Panc1 (cell line): ENCODE measurements around the gene DAPK1. TPM values are rescaled to one million over a fixed set of nuclear protein-coding genes. Genes with fewer than 3 reads are reported as not detected.

Source experiments
- ATAC-seq: fragments of 200-7000 bp; cut with Tn5 transposase; 2 replicates; pipeline ENCODE4 v1.9.1; 2020; ENCODE audit warnings: mild to moderate bottlenecking, moderate library complexity
- BruUV-seq: library from RNA; stranded (reverse); fragments of 400-500 nt; replicated peaks from 2 replicates; lab custom pipeline; 2021; lab: Mats Ljungman, UMichigan
- CTCF ChIA-PET: fragments of 300-600 bp; sonication (Branson Sonifier 250); formaldehyde crosslinking; loops from one replicate; lab custom pipeline; 2022; ENCODE audit warnings: antibody characterized with exemption; lab: Charles Lee
- POLR2A ChIA-PET: fragments of 300-600 bp; sonication (Branson Sonifier 250); formaldehyde crosslinking; loops from one replicate; lab custom pipeline; 2022; ENCODE audit warnings: antibody characterized with exemption; lab: Charles Lee
- DNase-seq: peaks from one replicate; pipeline ENCODE4 v3.0.0-alpha.2; 2010; ENCODE audit warnings: low read depth, low spot score
- H3K27ac ChIP-seq: 2 replicates; pipeline ENCODE4 v1.5.1; 2011; ENCODE audit warnings: mild to moderate bottlenecking, low read length, inconsistent platforms
- H3K27me3 ChIP-seq: fragments of 200-500 bp; sonication (Bioruptor generic); 2 replicates; pipeline ENCODE4 v1.6.0; 2014; ENCODE audit warnings: low read length, inconsistent platforms; ENCODE audit not compliant: control insufficient read depth, insufficient read depth
- H3K36me3 ChIP-seq: fragments of 200-500 bp; sonication (Bioruptor generic); 2 replicates; pipeline ENCODE4 v1.5.1; 2014; ENCODE audit warnings: inconsistent platforms, mild to moderate bottlenecking, low read length, moderate library complexity; ENCODE audit not compliant: control insufficient read depth, insufficient read depth
- H3K4me1 ChIP-seq: 2 replicates; pipeline ENCODE4 v1.5.1; 2011; ENCODE audit warnings: inconsistent platforms, mild to moderate bottlenecking, low read length, moderate library complexity; ENCODE audit not compliant: control insufficient read depth, insufficient read depth
- H3K4me3 ChIP-seq, 2 experiments: 2 replicates each; pipeline ENCODE4 v1.5.1; 2011 to 2012; ENCODE audit warnings: low read depth in 2 of 2, low read length in 2 of 2, mild to moderate bottlenecking in 2 of 2, inconsistent platforms in 1 of 2, moderate library complexity in 1 of 2
- H3K9me3 ChIP-seq: fragments of 200-500 bp; sonication (Bioruptor generic); 2 replicates; pipeline ENCODE4 v1.5.1; 2014; ENCODE audit warnings: low read depth, mild to moderate bottlenecking, inconsistent platforms, low read length, moderate library complexity; ENCODE audit not compliant: control insufficient read depth, insufficient read depth
- POLR2AphosphoS5 ChIP-seq: IDR thresholded peaks from 2 replicates; pipeline ENCODE4 v1.6.1; 2012; ENCODE audit warnings: mild to moderate bottlenecking, low read depth, low read length, moderate library complexity
- REST ChIP-seq, 2 experiments: IDR thresholded peaks; 2 replicates each; pipeline ENCODE4 v1.6.1; 2011 to 2012; ENCODE audit warnings: low read depth in 2 of 2, control low read depth in 1 of 2, low read length in 1 of 2, mild to moderate bottlenecking in 1 of 2, moderate library complexity in 1 of 2; ENCODE audit not compliant: insufficient read depth in 1 of 2
- SIN3A ChIP-seq: IDR thresholded peaks from 2 replicates; pipeline ENCODE4 v1.6.1; 2012; ENCODE audit warnings: low read depth, mild to moderate bottlenecking, low read length, moderate library complexity, borderline replicate concordance; ENCODE audit not compliant: insufficient read depth
- TCF7L2 ChIP-seq: IDR thresholded peaks from 2 replicates; pipeline ENCODE4 v1.6.1; 2011; ENCODE audit warnings: mild to moderate bottlenecking, low read depth, low read length, inconsistent platforms
- in situ Hi-C: cut with HindIII; loops from 2 replicates; pipeline ENCODE4 v1.10.0; 2016; ENCODE audit warnings: low sequenced_read_pairs, low pct_unique_long_range_greater_than_20kb
- intact Hi-C: fragments of 100-400 bp; cut with micrococcal nuclease; formaldehyde crosslinking; loops from one replicate; pipeline ENCODE4 v1.10.0; 2022; ENCODE audit not compliant: unreplicated experiment
- total RNA-seq: library from RNA; stranded (reverse); gene quantifications from one replicate; pipeline ENCODE4 v1.2.1, GENCODE V29; 2021; ENCODE audit not compliant: unreplicated experiment
- TF ChIP-seq, protein P1 (sequence below): fragments of 450-650 bp; IDR thresholded peaks from 2 replicates; pipeline ENCODE4 v1.5.1; 2017; ENCODE audit warnings: mild to moderate bottlenecking

The DAPK1 gene
- total RNA-seq, 1 experiment from 2014 or later = 0.87 TPM

GRCh38 chr9:87547671-87548081 lies 50.0 kb downstream of the DAPK1 start:
- H3K4me1 ChIP-seq = no peaks in the 10 kb centered on the region
- ATAC-seq = no peak
- in situ Hi-C loops = no loop called here
- H3K36me3 ChIP-seq = no peaks in the 10 kb centered on the region
- no peaks in the 10 kb centered on the region for H3K27me3 ChIP-seq
- CTCF ChIA-PET = no interaction called here
- no peaks in the 10 kb centered on the region for H3K9me3 ChIP-seq
- no peak overlapping the region for H3K4me3 ChIP-seq
- no TSS peak for BruUV-seq
- POLR2A ChIA-PET = no interaction called here
- TF ChIP-seq SIN3A (no peak), TCF7L2 (no peak), POLR2AphosphoS5 (no peak), REST (IDR thresholded peaks at IDR 0.05; ENCODE audit: insufficient read depth in 1 of 2, low read depth in 2 of 2, low read length in 1 of 2) (no peak)
- TF ChIP-seq, protein P1, sequence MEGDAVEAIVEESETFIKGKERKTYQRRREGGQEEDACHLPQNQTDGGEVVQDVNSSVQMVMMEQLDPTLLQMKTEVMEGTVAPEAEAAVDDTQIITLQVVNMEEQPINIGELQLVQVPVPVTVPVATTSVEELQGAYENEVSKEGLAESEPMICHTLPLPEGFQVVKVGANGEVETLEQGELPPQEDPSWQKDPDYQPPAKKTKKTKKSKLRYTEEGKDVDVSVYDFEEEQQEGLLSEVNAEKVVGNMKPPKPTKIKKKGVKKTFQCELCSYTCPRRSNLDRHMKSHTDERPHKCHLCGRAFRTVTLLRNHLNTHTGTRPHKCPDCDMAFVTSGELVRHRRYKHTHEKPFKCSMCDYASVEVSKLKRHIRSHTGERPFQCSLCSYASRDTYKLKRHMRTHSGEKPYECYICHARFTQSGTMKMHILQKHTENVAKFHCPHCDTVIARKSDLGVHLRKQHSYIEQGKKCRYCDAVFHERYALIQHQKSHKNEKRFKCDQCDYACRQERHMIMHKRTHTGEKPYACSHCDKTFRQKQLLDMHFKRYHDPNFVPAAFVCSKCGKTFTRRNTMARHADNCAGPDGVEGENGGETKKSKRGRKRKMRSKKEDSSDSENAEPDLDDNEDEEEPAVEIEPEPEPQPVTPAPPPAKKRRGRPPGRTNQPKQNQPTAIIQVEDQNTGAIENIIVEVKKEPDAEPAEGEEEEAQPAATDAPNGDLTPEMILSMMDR = no peak
- intact Hi-C loops = no loop called here
- DNase-seq = no peak
- H3K27ac ChIP-seq = no peak overlapping the region

GRCh38 chr9:87548159-87548558 lies 50.5 kb downstream of the DAPK1 start:
- intact Hi-C loops = no loop called here
- no peak overlapping the region for H3K27ac ChIP-seq

More at GRCh38 chr9:87548159-87548558, 50.5 kb downstream of the DAPK1 start:
- CTCF ChIA-PET = no interaction called here
- Histone ChIP-seq H3K9me3 (no peaks in the 10 kb centered on the region), H3K4me1 (no peaks in the 10 kb centered on the region), H3K27me3 (no peaks in the 10 kb centered on the region), H3K36me3 (no peaks in the 10 kb centered on the region), H3K4me3 (no peak overlapping the region)
- in situ Hi-C loops = no loop called here
- no peak for ATAC-seq
- POLR2A ChIA-PET = no interaction called here
- TF ChIP-seq TCF7L2 = no peak
- TF ChIP-seq POLR2AphosphoS5 = no peak
- TF ChIP-seq, protein P1 = no peak
- no peak for TF ChIP-seq SIN3A
- no peak for TF ChIP-seq REST (IDR thresholded peaks at IDR 0.05; ENCODE audit: insufficient read depth in 1 of 2, low read depth in 2 of 2, low read length in 1 of 2)
- BruUV-seq = no TSS peak
- DNase-seq = no peak
